Right lobe of liver (tissue), 6 donors: Measurements from ENCODE around the gene FLRT1. TPM values are rescaled to one million over a fixed set of nuclear protein-coding genes. Genes with fewer than 3 reads are reported as not detected.

ENCODE experiments used
- ATAC-seq, 4 donors: fragments of 200-7000 bp; cut with Tn5 transposase; one replicate each; pipeline ENCODE4 v1.9.1; 2020; ENCODE audit warnings: mild to moderate bottlenecking in 4 of 4, moderate library complexity in 4 of 4
- DNase-seq, 3 donors: peaks; one replicate each; pipeline ENCODE4 v3.0.0-alpha.2; 2020
- H3K27ac ChIP-seq, 3 donors: fragments of 200-600 bp; one replicate each; pipeline ENCODE4 v1.8.0; 2022
- H3K27me3 ChIP-seq, 2 donors: fragments of 200-600 bp; one replicate each; pipeline ENCODE4 v1.8.0; 2022
- H3K36me3 ChIP-seq, 4 donors: fragments of 200-600 bp; sonication (generic) in 1 of 4; one replicate each; pipeline versions ENCODE4 v1.5.1 to v1.8.0; 2017 to 2022; ENCODE audit warnings: control low read depth in 1 of 4
- H3K4me1 ChIP-seq, 4 donors: fragments of 200-600 bp; sonication (generic) in 1 of 4; one replicate each; pipeline versions ENCODE4 v1.5.1 to v1.8.0; 2017 to 2022; ENCODE audit warnings: control low read depth in 1 of 4
- H3K4me3 ChIP-seq, 3 donors: fragments of 200-600 bp; one replicate each; pipeline ENCODE4 v1.8.0; 2022
- H3K9me3 ChIP-seq, 4 donors: fragments of 200-600 bp; sonication (generic) in 1 of 4; one replicate each; pipeline versions ENCODE4 v1.5.1 to v1.8.0; 2017 to 2022; ENCODE audit warnings: control low read depth in 1 of 4
- POLR2A ChIP-seq: fragments of 450-650 bp; IDR thresholded peaks from one replicate; pipeline ENCODE4 v1.6.1; 2017; ENCODE audit warnings: antibody characterized with exemption, mild to moderate bottlenecking
- WGBS: methylation state at CpG from one replicate; pipeline ENCODE4 v1.1.6; 2018; ENCODE audit warnings: low coverage, low lambda C conversion rate; ENCODE audit not compliant: insufficient coverage; ENCODE audit errors: missing lambda C conversion rate; 5-methylcytosine and 5-hydroxymethylcytosine counted together
- intact Hi-C, 2 donors: fragments of 100-400 bp; cut with DNase I; formaldehyde crosslinking; loops; one replicate each; pipeline versions ENCODE4 v1.11.2 to v1.14.1; 2022
- total RNA-seq, 6 experiments: library from RNA; depleted of rRNA in 2 of 6; stranded (reverse); fragments of >200 nt in 2 of 6; fragmentation: NEBNext Ultra II Directional in 3 of 6; extraction: Animal tissue kit (Norgen Biotek cat#: 25700) in 3 of 6; gene quantifications; one replicate each; pipeline versions ENCODE4 v1.1.0 to v1.2.4, GENCODE V29; 2016 to 2023
- TF ChIP-seq, protein P1 (sequence below), 4 donors: fragments of 200-600 bp in 3 of 4; fragments of 450-650 bp in 1 of 4; IDR thresholded peaks; one replicate each; pipeline versions ENCODE4 v1.5.1 to v1.8.0; 2016 to 2022; ENCODE audit warnings: antibody characterized with exemption in 4 of 4, mild to moderate bottlenecking in 2 of 4
- donor health status: DM: no; HTN: yes; CAD: no.
- donor health status: DM: no; HTN: no; CAD: no.
- donor health status: DM: no; HTN: no; CAD: no.
- donor health status: DM: no; HTN: yes; CAD: no.
- donor health status: DM: no; HTN: yes; CAD: no.

Gene FLRT1
- total RNA-seq, 6 experiments from 2014 or later, result 0.12 TPM; not detected in 5

DNA sequence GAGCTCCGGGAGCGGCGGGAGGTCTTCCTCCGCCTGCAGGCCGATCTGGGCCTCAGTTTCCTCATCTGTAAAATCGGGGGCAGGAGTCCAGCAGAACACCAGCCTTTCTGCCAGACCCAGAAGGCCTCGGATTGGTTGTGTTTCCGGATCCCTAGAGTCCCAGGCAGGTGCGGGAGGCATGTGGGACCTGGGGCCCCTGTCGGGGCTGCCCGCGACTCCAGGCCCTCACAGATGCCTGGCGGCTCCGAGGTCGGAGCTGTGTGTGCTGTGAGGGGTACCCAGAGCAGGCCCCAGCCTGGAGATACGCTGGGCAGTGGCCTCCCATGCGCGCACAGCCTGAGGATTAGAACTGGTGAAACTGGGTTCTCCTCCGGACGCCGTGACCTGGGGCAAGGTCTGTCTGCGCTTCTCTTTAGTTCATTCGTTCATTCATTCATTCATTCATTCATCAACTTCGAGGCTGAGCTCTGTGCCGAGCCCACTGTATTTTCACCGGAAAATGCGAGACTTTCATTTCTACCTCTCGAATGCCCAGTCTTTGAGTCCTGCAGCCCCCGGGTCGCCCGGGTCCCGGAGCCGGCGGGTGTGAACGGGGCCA lies 24.6 kb downstream of the FLRT1 start:
- Histone ChIP-seq H3K27me3 (no peaks in the 10 kb centered on the region), H3K4me3 (peak overlapping the region in 1 of 3 donors; percentile 26), H3K36me3 (no peaks in the 10 kb centered on the region), H3K9me3 (no peaks in the 10 kb centered on the region), H3K4me1 (peaks cover 0 to 6% (median 0%) of the 10 kb centered on the region in 4 donors), H3K27ac (no peak overlapping the region)
- intact Hi-C loops, result no loop called here
- 46% methylated on average over 8 of the region's 35 CpGs for WGBS
- ATAC-seq (no peak), DNase-seq (no peak)
- TF ChIP-seq POLR2A, result no peak
- TF ChIP-seq, protein P1, sequence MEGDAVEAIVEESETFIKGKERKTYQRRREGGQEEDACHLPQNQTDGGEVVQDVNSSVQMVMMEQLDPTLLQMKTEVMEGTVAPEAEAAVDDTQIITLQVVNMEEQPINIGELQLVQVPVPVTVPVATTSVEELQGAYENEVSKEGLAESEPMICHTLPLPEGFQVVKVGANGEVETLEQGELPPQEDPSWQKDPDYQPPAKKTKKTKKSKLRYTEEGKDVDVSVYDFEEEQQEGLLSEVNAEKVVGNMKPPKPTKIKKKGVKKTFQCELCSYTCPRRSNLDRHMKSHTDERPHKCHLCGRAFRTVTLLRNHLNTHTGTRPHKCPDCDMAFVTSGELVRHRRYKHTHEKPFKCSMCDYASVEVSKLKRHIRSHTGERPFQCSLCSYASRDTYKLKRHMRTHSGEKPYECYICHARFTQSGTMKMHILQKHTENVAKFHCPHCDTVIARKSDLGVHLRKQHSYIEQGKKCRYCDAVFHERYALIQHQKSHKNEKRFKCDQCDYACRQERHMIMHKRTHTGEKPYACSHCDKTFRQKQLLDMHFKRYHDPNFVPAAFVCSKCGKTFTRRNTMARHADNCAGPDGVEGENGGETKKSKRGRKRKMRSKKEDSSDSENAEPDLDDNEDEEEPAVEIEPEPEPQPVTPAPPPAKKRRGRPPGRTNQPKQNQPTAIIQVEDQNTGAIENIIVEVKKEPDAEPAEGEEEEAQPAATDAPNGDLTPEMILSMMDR (IDR thresholded peaks at IDR 0.05), result no peak

GRCh38 chr11:64060861-64061444 lies 25.2 kb downstream of the FLRT1 start:
- Histone ChIP-seq H3K27me3 (no peaks in the 10 kb centered on the region), H3K4me1 (peaks cover 0 to 6% (median 0%) of the 10 kb centered on the region in 4 donors), H3K4me3 (peak overlapping the region in 1 of 3 donors; percentile 26), H3K27ac (no peak overlapping the region), H3K9me3 (no peaks in the 10 kb centered on the region), H3K36me3 (no peaks in the 10 kb centered on the region)
- ATAC-seq (peak in 3 of 4 donors; percentile 30 to 36 (median 35)), DNase-seq (peak in 1 of 3 donors; percentile 42)
- intact Hi-C loops, result no loop called here
- 33% methylated on average over 24 of the region's 42 CpGs for WGBS
- TF ChIP-seq POLR2A, result no peak
- TF ChIP-seq, protein P1 (IDR thresholded peaks at IDR 0.05), result no peak

- no peak for ATAC-seq
These were observed 26.7 kb downstream of the FLRT1 start for GRCh38 chr11:64062185-64063039.

GRCh38 chr11:64063777-64064176 lies 28.0 kb downstream of the FLRT1 start:
- peaks cover 0 to 6% (median 0%) of the 10 kb centered on the region in 4 donors for H3K4me1 ChIP-seq
- 92% methylated on average over 11 of the region's 13 CpGs for WGBS
- DNase-seq (no peak), ATAC-seq (no peak)
- no peak overlapping the region for H3K27ac ChIP-seq
- no peaks in the 10 kb centered on the region for H3K27me3 ChIP-seq
- no peaks in the 10 kb centered on the region for H3K36me3 ChIP-seq
- intact Hi-C loops, result no loop called here
- TF ChIP-seq POLR2A, result no peak
- TF ChIP-seq, protein P1 (IDR thresholded peaks at IDR 0.05), result no peak
- H3K9me3 ChIP-seq, result no peaks in the 10 kb centered on the region
- H3K4me3 ChIP-seq, result no peak overlapping the region

More at GRCh38 chr11:64062185-64063039, 26.7 kb downstream of the FLRT1 start:
- Histone ChIP-seq H3K4me3 (no peak overlapping the region), H3K27me3 (no peaks in the 10 kb centered on the region), H3K9me3 (no peaks in the 10 kb centered on the region), H3K27ac (no peak overlapping the region), H3K36me3 (no peaks in the 10 kb centered on the region), H3K4me1 (peaks cover 0 to 6% (median 0%) of the 10 kb centered on the region in 4 donors)
- intact Hi-C loops, result no loop called here
- TF ChIP-seq, protein P1 (IDR thresholded peaks at IDR 0.05), result no peak
- TF ChIP-seq POLR2A, result no peak
- DNase-seq, result no peak
- WGBS, result 100% methylated on average over 2 of the region's 16 CpGs
